Peyer's patch (tissue), 4 donors: ENCODE measurements around the gene CCDC124. TPM values are rescaled to one million over a fixed set of nuclear protein-coding genes. Genes with fewer than 3 reads are reported as not detected.

Source experiments
- DNase-seq, 3 donors: peaks; one replicate each; pipeline ENCODE4 v3.0.0-alpha.2; 2017 to 2019
- H3K27ac ChIP-seq, 4 donors: fragments of 200-600 bp; sonication (generic); one replicate each; pipeline ENCODE4 v1.5.1; 2016 to 2019
- H3K27me3 ChIP-seq, 2 donors: fragments of 200-600 bp; sonication (generic); one replicate each; pipeline ENCODE4 v1.5.1; 2019
- H3K36me3 ChIP-seq, 3 donors: fragments of 200-600 bp; sonication (generic); one replicate each; pipeline ENCODE4 v1.5.1; 2016 to 2019
- H3K4me1 ChIP-seq, 4 donors: fragments of 200-600 bp; sonication (generic); one replicate each; pipeline ENCODE4 v1.5.1; 2016 to 2019
- H3K4me3 ChIP-seq, 4 donors: fragments of 200-600 bp; sonication (generic); 1 replicate in 3 of 4; 2 replicates in 1 of 4; pipeline ENCODE4 v1.5.1; 2016 to 2019; ENCODE audit warnings: mild to moderate bottlenecking in 1 of 4
- H3K9me3 ChIP-seq, 4 donors: fragments of 200-600 bp; sonication (generic); one replicate each; pipeline ENCODE4 v1.5.1; 2016 to 2019; ENCODE audit warnings: mild to moderate bottlenecking in 1 of 4
- CTCF ChIP-seq, 6 experiments: fragments of 450-650 bp in 4 of 6; fragments of 200-600 bp in 2 of 6; sonication (generic) in 1 of 6; IDR thresholded peaks; one replicate each; pipeline ENCODE4 v1.5.1; 2017 to 2019; ENCODE audit warnings: antibody characterized with exemption in 6 of 6, mild to moderate bottlenecking in 3 of 6, moderate library complexity in 1 of 6
- POLR2A ChIP-seq, 2 donors: fragments of 450-650 bp; IDR thresholded peaks; one replicate each; pipeline ENCODE4 v1.5.1; 2017; ENCODE audit warnings: antibody characterized with exemption in 2 of 2, mild to moderate bottlenecking in 2 of 2, moderate library complexity in 2 of 2
- total RNA-seq, 4 donors: library from RNA; depleted of rRNA; stranded (reverse); fragments of >200 nt; gene quantifications; one replicate each; pipeline ENCODE4 v1.1.0, GENCODE V29; 2016

Gene CCDC124
- total RNA-seq, 4 donors from 2014 or later: 18.9 to 33.0 (median 24.4) TPM

- DNase-seq: no peak
- TF ChIP-seq POLR2A (IDR thresholded peaks at IDR 0.05): no peak
- TF ChIP-seq CTCF (IDR thresholded peaks at IDR 0.05): no peak
- Histone ChIP-seq H3K27ac (no peak overlapping the region), H3K27me3 (peaks cover 0 to 40% of the 10 kb centered on the region in 2 donors), H3K9me3 (no peaks in the 10 kb centered on the region), H3K36me3 (no peaks in the 10 kb centered on the region), H3K4me3 (no peak overlapping the region), H3K4me1 (peaks cover 0 to 46% (median 37%) of the 10 kb centered on the region in 4 donors)
These were observed 20.5 kb downstream of the CCDC124 start for GRCh38 chr19:17953316-17953801.

DNA sequence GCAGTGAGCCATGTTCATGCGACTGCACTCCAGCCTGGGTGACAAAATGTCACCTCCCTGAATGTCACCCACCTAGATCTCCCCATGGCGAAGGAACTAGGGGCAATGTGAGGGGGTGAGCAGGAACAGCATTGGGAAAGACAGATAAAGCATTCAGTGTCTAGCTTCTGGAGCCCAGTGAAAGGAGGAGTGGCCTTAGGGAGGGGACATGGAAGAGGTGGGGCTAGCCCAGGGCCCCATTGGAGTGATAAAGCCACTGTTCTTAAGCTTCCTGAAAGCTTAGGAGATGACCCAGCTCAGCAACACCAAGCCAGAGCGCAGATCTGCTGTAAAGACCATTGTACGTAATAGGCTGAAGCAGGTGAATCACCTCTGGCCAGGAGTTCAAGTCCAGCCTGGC lies 21.1 kb downstream of the CCDC124 start:
- no peaks in the 10 kb centered on the region for H3K9me3 ChIP-seq
- H3K27ac ChIP-seq: no peak overlapping the region
- H3K4me3 ChIP-seq: no peak overlapping the region
- no peak for DNase-seq
- peaks cover 0 to 40% of the 10 kb centered on the region in 2 donors for H3K27me3 ChIP-seq
- TF ChIP-seq POLR2A (IDR thresholded peaks at IDR 0.05): no peak
- no peak for TF ChIP-seq CTCF (IDR thresholded peaks at IDR 0.05)
- H3K4me1 ChIP-seq: peaks cover 0 to 41% (median 33%) of the 10 kb centered on the region in 4 donors
- no peaks in the 10 kb centered on the region for H3K36me3 ChIP-seq

- Histone ChIP-seq H3K36me3 (no peaks in the 10 kb centered on the region), H3K9me3 (no peaks in the 10 kb centered on the region), H3K4me3 (no peak overlapping the region), H3K27me3 (peaks cover 0 to 40% of the 10 kb centered on the region in 2 donors), H3K4me1 (peaks cover 0 to 36% (median 28%) of the 10 kb centered on the region in 4 donors), H3K27ac (no peak overlapping the region)
- no peak for DNase-seq
- TF ChIP-seq POLR2A (IDR thresholded peaks at IDR 0.05): no peak
- no peak for TF ChIP-seq CTCF (IDR thresholded peaks at IDR 0.05)
These were observed 21.6 kb downstream of the CCDC124 start for GRCh38 chr19:17954401-17954800.

GRCh38 chr19:17957149-17957849 lies 24.5 kb downstream of the CCDC124 start:
- peaks cover 0 to 7% (median 2%) of the 10 kb centered on the region in 4 donors for H3K4me1 ChIP-seq
- no peaks in the 10 kb centered on the region for H3K36me3 ChIP-seq
- DNase-seq: no peak
- no peaks in the 10 kb centered on the region for H3K9me3 ChIP-seq
- H3K4me3 ChIP-seq: no peak overlapping the region
- no peak overlapping the region for H3K27ac ChIP-seq
- peaks cover 0 to 12% of the 10 kb centered on the region in 2 donors for H3K27me3 ChIP-seq
- TF ChIP-seq POLR2A (IDR thresholded peaks at IDR 0.05): no peak
- no peak for TF ChIP-seq CTCF (IDR thresholded peaks at IDR 0.05)

- H3K4me1 ChIP-seq: peaks cover 0 to under 1% (median 0%) of the 10 kb centered on the region in 4 donors
- H3K4me3 ChIP-seq: no peak overlapping the region
- no peak for DNase-seq
- H3K9me3 ChIP-seq: no peaks in the 10 kb centered on the region
- H3K27me3 ChIP-seq: peaks cover 0 to 6% of the 10 kb centered on the region in 2 donors
- TF ChIP-seq CTCF (IDR thresholded peaks at IDR 0.05): no peak
- TF ChIP-seq POLR2A (IDR thresholded peaks at IDR 0.05): no peak
- H3K36me3 ChIP-seq: no peaks in the 10 kb centered on the region
- no peak overlapping the region for H3K27ac ChIP-seq
These were observed 25.1 kb downstream of the CCDC124 start for GRCh38 chr19:17957885-17958284.
